HT1080 (cell line): Measurements from ENCODE around the gene CYP2R1. TPM values are rescaled to one million over a fixed set of nuclear protein-coding genes. Genes with fewer than 3 reads are reported as not detected.

Source experiments
- DNase-seq: peaks from one replicate; pipeline ENCODE4 v3.0.0-alpha.2; 2015; ENCODE audit warnings: low read depth
- polyA plus RNA-seq, 2 experiments: library from polyadenylated mRNA; depleted of rRNA; stranded (reverse); fragments of >200 nt; gene quantifications; 2 replicates each; pipeline ENCODE4 v1.2.3, GENCODE V29; 2015
- total RNA-seq: library from RNA; depleted of rRNA; stranded (reverse); fragments of >200 nt; shearing (Covaris generic); gene quantifications from 2 replicates; pipeline ENCODE4 v1.2.3, GENCODE V29; 2014; rRNA removed

The CYP2R1 gene, protein sequence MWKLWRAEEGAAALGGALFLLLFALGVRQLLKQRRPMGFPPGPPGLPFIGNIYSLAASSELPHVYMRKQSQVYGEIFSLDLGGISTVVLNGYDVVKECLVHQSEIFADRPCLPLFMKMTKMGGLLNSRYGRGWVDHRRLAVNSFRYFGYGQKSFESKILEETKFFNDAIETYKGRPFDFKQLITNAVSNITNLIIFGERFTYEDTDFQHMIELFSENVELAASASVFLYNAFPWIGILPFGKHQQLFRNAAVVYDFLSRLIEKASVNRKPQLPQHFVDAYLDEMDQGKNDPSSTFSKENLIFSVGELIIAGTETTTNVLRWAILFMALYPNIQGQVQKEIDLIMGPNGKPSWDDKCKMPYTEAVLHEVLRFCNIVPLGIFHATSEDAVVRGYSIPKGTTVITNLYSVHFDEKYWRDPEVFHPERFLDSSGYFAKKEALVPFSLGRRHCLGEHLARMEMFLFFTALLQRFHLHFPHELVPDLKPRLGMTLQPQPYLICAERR
- 4.0 and 5.9 TPM in 2 replicates for total RNA-seq
- 5.3 and 5.7 TPM in 2 replicates for polyA plus RNA-seq (2015; cell fraction: cytosol; rRNA removed)
- polyA plus RNA-seq (2015; cell fraction: nucleus; rRNA removed) = 16.2 TPM in 2 replicates

DNA sequence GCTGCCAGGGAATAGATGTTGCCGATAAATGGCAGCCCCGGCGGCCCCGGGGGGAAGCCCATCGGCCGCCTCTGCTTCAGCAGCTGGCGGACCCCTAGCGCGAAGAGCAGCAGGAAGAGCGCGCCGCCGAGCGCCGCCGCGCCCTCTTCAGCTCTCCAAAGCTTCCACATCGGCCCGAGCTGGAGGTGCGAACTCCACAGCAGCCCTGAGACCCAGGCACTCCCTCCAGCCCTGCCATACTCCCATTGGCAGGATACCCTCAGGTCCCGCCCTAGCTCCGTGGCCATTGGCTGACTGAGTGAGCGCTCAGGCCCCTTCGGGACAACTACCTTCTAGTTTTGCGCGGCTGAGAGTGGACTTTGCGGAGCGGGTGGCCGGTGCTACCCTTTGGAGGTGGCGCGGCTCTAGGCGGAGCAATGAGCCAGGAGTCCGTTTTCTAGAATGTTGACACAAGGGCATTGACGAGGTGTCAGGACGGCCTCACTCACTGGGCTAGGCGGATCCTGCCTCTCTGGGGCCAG is at the start of gene CYP2R1:
Gene CYP2R1, minus strand, starts transcription at position 196 of the 521 bp plus-strand sequence. Its CDS starts 26 bp downstream, at position 170.
- peak; percentile 93 for DNase-seq

DNA sequence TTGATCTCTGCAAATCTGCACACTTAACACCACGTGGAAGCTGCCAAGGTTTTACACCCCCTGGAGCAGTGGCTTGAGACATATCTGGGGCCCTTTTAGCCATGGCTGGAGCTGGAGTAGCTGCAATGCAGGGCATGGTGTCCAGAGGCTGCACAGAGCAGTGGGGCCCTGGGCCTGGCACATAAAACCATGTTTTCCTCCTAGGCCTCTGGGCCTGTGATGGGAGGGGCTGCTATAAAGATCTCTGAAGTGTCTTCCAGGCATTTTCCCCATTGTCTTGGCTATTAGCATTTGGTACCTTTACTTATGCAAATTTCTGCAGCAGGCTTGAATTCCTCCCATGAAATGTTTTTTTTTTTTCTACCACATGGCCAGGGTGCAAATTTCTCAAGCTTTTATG is 46.9 kb upstream of the CYP2R1 start:
- DNase-seq = no peak

DNA sequence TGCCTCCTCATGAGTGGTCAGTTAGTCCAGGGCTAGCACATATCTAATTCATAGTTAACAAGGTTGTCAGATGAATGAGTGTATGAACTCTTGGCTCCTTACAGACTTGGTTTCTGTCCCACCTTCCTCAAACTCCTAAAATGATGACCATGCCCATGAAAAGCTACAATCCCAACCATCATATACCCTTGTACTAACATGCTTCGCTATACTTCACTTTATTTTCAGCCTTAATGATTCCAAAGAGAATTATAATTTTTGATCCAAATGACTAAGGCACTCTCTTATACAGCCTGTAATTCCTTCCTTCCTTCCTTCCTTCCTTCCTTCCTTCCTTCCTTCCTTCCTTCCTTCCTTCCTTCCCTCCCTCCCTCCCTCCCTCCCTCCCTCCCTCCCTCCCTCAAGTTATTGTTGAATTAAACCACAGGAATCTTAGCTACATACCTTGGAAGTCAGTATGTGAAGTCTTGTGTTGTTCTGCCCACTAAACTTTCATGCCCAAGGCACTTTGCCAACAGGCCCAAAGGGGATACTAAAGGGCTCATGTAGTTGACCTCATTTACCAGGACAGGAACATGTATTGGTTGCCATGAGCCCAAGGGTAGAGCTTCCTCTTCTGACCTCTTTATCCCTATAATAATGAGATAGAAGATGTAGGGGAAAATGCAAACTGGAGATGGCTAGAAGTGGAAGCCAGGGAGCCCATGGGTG is 42.8 kb upstream of the CYP2R1 start:
- DNase-seq = no peak

DNA sequence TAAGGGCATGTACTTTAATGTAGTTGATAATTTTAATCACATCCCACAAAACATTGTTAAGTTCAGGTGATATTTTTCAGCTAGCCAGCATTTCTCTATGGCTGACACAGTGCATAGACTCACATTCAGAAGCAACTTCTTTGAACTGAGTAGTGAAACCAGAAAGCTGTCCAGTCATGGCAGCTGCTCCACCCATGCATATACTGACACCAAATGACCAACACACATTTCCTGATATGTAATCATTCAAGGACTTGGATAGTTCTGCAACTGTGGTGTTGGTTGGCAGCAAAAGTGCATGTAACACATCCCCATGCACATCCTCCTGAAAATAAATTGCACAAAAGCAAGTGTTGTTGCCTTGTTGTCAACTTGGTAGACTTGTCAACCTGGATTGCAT is 40.4 kb upstream of the CYP2R1 start:
- no peak for DNase-seq

DNA sequence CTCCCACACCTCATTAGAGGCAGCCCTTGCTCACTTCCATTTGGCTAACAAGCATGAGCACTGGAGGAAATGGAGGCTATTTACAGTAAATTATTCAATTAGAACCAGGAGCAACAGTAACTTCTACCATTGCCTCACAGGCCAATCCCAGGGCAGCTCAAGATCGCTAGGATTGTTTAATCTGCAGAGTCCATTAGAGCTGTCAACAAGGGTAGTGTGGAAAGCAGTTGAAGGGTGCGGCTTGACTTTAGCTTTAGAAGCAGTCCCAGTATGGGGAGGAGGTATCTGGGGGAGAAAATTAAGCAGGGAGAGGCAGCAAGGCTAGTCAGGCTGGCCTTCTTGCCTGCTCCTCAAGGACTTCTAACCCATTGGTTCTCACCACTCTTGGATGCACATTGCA is 38.3 kb upstream of the CYP2R1 start:
- DNase-seq = no peak

DNA sequence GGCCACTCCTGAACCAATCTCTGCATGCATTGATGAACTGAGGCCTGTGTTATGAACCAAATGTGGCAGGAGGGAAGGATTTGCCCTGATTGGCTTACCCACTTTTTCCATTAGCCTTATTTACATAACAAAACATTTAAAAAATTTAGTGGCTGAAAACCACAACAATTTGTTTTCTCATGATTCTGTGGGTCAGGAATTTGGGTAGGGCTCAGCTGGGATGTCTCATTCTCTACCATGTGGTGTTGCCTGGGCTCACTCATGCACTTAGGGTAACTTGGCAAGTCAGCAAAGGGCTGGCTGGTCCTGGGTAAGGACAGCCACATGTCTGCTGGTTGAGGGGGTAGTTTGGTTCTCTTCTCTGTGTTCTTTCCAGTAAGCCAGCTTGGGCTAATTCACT is 35.1 kb upstream of the CYP2R1 start:
- peak; percentile 39 for DNase-seq

DNA sequence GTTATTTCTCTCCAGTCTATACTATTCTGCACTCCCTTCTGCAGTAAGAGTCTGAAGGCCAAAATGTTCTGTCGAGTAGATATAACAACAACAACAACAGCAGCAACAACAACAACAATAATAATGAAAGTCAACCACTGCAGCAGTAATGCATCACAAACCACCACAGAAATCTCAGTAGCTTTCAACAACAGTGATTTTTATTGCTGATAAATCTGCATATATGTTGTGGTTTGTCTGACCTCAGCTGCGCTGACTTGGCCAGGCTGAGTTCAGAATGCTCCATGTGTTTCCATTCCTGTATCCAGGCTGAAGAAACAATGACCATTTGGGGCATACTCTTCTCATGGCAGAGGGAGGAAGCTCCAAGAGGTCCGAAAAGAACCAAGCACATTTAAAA is 32.3 kb upstream of the CYP2R1 start:
- no peak for DNase-seq

DNA sequence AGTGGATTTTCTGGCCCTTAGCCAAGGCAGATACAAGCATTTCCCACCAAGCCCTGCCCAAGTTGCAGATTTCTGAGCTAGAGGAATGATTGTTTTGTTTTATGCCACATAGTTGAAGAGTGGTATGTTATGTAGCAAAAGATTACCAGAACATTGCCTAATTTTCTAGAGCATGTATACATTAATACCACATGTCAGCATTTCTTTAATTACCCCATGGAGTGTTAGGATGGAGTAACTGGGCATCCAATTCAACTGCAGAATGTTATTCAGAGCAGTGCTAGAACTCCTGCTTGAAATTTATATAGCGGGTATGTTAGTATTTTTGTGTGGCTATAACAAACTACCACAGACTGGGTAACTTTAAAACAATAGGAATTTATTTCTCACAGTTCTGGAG is 24.4 kb upstream of the CYP2R1 start:
- no peak for DNase-seq

DNA sequence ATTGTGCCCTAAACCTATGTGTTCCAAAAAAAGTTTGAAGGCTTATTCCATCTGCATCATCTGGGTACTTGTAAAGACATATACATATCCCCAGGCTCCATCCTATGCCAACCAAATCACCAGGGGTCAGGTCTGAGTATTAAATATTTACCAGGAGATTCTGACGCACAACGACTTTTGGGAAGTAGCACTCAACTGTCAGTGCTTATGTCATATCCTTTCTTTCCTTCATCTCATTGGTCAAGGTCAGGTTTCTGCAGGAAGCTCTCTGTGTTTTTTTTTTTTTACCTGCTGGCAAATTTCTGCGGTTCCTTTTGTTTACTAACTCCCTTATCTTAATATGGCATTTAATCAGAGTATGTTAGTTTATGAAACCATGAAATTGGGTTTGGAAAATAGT is 22.5 kb upstream of the CYP2R1 start:
- DNase-seq = no peak

DNA sequence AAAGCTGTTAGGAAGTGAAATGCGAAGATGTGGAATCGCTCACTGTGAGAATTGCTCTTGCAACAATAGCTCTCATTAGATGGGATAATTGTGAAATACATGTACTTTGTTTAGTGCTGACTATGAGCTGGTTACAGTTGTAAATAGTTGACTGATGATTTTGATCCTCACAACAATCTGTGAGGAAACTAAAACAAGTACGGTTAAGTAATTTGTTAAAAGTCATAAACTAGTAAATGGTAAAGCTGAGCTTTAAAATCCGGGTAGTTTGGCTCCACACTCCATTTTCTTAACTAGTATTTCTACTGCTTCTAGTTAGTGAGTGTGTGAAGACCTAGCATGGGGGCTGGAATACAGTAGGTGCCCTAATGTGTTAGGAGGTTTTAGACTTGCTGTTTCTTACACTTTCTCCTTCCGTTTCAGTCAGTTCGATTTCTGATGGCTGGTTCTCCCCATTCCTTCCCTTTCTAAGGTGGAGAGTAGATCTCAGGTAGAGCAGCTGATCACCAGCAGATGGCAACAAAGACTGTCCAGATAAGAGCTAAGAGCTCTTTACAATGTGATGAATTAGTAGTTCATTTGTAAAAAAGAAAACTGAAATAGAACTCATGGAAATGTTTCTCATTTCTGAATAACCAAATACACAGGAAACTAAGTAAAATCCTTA is 16.3 kb upstream of the CYP2R1 start:
- DNase-seq = no peak

DNA sequence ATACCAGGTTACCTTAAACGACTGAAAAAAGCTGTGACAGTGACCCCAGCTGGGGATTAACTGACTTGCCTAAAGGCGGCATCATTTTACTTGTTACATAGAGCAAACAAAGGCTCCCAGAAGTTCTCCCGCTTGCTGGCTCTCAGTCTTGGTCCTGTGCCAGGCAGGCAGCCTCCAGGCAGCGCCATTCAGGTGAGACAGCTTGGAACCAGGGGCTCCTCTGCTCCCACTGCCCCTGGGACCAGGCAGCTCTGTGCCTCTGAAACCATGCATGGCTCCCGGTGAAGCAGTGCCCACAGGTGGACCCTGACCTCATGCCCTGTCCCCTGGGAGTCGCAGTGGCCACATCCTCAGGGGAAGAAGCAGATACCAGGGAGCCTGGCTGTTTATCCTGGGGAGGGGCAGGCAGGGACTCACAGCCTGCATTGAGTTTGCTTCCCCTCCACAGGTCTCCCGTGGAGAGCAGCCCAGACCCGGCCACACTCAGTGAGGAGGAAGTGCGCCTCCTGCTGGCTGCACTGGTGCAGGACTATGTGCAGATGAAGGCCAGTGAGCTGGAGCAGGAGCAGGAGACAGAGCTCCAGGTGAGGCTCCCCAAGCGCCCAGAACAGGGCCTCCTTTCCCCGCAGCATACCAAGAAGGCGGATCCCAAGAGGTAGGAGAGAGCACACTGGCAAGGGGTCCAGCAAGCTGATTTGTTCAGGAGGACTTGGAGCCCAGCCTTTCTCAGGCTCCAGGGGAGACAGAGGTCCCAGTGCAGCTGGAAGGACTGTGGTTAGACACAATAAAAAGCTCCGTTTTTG is 15.6 kb upstream of the CYP2R1 start:
- no peak for DNase-seq

DNA sequence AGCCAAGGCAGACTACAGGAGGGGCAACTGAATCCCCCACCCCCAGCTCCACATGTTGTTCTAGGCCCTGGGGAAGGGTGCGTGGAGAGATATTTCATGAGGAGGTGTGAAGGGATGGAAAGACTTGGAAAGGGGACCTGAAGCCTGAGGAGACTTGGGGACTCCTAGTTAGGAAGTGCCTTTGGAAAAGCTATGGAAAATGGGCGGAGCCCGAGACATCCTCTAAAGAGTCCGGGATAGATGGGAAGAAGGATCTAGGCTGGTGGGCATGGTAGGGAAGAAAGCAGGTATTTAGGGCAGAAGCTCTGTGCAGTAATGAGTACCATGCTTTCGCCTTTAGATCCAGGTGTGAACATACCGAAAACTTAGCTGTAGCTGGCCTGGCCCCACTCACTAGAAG is 15.0 kb upstream of the CYP2R1 start:
- no peak for DNase-seq

DNA sequence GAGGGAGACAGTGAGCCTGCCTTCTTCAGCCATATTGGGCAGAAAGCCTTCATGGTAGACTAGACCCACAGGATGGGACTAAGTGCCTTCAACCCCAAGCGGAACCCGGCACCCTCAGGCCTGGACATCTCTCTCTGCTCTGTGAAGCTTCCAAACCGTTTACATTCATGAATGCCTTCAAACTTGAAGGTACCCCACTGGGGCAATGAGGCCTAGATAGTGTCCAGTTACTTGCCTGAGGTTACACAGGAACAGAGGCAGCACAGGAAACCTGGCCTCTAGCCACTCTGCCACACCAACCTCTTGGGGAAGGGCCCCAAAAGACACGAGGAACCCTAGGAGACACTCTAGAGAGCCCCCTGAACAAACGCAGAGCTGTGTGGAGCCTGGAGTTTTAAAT is 14.5 kb upstream of the CYP2R1 start:
- DNase-seq = no peak

DNA sequence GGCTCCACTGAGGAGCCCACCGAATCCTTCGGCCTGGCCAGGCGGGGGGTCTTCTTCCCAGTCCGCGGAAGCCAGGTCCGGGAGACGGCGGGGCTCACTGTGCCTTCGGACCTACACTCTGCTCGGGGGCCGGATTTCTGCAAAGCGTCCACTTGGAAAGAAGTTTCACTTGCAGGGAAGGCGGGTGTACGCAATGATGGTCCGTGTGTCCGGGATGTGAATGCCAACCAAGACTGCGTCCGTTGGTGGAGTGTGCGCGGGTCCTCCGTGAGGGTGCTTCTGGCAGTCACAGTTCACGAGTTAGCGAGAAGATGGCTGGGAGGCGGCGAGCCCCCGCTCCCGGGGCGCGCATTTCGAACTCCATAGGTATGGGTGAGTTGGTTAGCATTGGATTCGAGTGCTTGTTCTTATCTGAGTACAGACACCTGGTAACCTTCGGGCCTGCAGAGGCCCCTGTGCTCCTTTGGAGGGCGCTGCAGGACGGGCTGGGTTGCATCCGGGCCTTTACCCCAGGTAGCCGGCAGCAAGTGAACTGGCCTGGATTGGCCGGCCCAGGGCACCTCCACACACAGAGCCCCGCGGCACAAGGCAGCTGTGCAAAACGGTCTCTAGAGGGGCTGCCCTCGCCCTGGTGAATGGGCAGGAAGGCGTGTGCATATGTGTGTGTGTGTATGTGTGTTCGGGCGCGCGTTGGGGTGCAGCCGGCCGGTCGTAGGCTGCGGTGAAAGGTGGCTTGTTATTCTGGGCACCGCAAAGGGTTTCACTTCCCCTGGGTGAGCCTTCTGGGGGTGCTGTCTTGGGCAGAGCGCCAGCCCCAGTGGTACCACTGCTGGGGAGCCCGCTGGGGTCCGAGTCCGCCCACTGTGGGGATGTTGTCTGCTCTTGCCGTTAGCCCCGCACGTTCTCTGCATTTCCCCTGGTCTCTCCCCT is 13.3 kb upstream of the CYP2R1 start:
- no peak for DNase-seq

DNA sequence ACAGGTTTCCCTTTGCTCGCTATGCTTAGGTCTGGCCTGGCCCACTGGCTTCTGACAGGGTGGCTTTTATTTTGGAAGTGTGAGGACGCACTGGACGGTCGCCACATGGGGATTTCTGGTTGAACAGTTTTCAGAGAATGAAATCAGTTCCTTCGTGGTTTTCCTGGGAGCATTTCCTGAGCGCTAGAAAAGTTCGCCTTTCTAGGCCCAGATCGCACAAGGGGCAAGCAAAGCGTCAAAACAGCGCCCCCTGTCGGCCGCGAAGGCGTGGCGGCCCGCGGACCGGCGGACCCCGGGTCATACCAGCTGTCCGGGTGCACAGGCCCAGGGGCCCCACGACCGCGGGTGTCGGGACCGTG is 12.7 kb upstream of the CYP2R1 start:
- no peak for DNase-seq

DNA sequence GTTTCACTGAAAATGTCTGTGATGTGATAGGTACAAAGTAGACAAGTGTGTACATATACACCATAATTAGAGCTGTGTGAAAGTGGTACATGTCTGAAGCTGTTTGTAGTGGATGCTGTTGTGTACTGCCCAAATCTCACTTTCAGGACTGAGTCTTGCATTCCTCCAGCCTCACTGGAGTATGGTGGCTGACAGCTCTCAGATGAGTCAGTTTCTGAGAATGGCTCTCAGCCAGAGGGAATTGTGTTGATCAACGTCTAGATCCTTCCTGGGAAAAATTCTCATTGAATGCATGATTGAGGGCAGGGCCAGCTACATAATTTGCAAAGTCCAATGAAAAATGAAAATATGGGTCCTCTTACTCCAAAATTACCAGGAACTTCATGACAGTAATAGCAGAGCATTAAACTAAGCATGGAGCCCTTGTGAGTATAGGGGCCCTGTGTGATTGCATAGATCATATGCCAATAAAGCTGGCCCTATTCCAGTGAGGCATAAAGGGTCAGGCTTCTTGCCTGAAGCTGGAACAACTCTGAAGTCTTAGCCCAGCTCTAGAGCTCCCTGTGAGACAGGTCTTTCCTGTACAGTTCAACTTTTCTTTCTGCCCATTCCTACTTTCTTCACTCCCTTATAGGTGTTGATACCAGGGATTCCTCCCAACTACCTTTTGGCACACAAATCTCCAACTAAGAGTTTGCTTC is 10.8 kb upstream of the CYP2R1 start:
- DNase-seq = peak; percentile 59

DNA sequence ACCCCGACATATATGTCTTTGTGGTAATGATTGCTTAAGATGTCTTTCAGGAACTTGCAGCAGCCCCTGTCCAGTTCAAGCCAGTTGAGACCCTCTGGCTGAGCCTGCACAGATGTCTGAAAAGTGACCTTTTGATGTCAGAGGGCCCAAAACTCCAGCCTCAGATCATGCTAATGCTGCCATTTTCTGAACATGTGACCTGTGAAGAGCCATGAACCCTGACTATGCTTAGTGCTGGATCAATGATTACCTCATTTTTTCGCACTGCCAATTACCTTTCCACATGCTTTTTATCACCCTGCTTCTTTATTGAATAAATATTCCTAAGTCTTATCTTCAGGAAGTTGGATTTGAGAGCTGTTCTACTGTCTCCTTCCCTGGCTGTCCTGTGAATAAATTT is 6.9 kb upstream of the CYP2R1 start:
- no peak for DNase-seq

DNA sequence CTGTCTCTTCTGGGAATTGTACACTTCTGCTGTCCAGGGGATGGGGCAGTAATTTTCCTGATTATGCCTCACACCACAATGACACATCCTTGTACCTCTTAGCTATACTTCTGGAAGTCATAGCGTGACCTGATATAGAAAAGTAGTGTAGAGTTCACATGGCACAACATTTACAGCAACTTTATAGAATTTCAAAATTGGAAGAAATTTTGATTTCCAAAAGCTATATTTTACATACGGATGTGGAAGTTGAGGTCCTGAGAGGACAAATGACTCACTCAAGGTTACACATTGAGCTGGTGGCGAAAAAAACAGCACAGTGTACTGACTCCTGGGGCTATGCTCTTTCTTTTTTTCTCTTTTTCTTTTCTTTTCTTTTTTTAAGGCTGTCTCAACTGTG is 6.3 kb upstream of the CYP2R1 start:
- no peak for DNase-seq
